HL-60/S4 (cell line): ENCODE data around the gene ABCG8.

Experiments
- in situ Hi-C: fragments of 300-500 bp; cut with MboI; formaldehyde crosslinking; loops from 2 replicates; pipeline ENCODE4 v1.14.3; 2022; ENCODE audit warnings: low sequenced_read_pairs

Gene ABCG8

DNA sequence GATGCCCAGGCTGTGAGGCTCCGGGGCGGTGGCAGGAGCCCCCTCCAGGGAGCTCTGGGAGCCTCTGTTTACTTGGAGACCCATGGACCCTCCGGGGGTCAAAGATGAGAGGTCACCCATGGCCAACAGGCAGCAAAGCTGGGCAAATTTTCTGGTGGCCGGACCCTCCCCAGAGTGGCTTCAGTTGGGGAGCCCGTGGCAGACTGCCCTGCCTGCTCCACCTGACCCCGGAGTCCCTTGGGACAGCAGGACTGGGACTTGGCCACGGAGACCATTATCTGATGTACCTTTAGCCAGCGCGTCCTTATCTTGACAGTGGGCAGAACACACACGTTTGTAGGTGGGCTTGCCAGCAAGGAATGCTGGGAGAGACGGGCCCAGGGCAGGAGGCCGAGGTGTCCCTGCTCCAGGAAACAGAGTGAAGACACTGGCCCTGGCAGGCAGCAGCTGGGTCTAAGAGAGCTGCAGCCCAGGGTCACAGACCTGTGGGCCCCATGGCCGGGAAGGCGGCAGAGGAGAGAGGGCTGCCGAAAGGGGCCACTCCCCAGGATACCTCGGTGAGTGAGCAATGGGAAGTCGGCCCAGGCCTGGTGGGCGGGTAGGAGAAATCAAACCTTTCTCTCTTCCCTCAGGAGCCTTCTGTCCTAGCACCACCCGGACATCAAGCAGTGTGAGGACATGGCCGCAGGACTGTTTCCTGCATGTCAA lies at the start of gene ABCG8, which contains the start of gene ABCG5:
Gene ABCG8, plus strand, starts transcription at position 412 of the 708 bp plus-strand sequence. Its CDS starts 83 bp downstream, at position 495.
Gene ABCG5, minus strand, starts transcription at position 280 of the 708 bp plus-strand sequence. Its CDS starts 160 bp downstream, at position 120.
- in situ Hi-C loops: no loop called here

DNA sequence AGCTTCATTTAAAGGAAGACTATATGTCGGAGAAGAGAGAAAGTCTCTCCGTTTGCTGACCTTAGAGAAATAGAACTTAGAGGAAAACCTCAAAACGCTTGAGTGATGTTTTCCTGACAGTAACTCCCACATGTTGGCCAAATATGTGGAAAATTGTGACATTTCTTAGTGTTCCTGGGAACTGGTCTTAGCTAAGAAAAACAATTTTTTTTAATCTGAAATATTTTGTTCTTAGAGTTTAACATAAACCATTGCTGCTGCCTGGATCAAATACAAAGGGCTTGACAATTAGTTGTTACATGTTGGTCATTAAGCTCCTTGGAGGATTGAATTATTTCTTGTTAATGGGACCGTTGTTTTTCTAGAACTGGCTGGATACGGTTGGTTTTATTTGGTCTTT lies 48.6 kb upstream of the ABCG8 start:
- in situ Hi-C loops: no loop called here

DNA sequence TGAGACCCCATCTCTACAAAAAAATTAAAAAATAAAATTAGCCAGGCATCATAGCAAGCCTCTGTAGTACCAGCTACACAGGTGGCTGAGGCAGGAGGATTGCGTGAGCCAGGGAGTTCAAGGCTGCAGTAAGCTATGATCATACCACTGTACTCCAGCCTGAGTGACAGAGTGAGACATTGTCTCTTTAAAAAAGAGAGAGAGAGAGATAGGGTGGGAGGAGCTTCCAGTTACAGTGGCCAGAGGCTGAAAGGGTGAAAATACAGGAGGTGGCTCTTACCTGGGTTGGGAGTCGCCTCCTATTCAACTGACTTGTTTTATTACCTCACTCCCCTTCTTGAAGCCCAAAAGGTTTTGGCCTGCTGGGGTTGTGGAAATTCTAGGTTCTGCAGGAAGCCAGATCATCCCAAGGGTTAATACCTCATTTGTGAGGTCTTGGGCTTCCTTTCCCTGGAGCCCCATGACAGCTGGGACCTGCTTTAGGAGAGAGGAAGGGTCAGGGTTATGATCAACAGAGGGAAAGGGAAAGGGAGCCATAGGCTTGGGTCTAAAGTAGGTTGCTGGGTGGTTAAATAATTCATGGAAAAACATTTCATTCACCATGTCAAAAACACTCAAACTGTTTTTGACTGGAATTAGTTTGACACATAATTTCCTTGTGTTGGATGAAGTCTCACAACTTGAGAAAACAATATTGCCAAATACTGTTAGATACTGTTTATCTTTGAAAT lies 47.6 kb upstream of the ABCG8 start:
- in situ Hi-C loops: no loop called here

DNA sequence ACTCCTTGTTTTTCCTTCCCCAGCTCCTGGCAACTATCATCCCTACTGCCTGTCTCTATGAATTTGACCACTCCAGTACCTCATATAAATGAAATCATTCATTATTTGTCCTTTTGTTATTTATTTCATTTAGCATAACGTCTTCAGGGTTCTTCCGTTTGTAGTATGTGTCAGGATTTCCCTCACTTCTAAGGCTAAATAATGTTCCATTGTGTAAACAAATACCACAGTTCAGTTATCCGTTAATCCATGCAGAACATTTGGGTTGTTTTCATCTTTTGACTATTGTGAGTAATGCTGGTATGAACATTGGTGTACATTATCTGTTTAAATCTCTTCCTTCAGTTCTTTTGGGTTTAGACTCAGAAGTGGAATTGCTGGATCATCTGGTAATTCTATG lies 46.1 kb upstream of the ABCG8 start:
- in situ Hi-C loops: no loop called here

DNA sequence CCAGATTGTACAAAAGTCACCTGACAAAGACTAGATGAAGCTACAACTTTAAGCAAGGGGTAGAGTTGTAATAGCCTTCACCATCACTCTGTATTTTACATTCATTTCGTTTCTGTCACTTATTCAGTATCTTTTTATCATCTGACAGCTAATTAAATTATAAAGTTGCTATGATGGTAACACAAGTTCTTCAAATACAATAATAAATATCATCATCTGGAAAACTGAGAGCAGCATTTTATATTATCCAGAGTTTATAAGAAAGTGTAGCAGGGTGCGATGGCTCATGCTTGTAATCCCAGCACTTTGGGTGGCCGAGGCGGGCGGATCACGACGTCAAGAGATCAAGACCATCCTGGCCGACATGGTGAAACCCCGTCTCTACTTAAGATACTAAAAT lies 43.8 kb upstream of the ABCG8 start:
- in situ Hi-C loops: no loop called here

DNA sequence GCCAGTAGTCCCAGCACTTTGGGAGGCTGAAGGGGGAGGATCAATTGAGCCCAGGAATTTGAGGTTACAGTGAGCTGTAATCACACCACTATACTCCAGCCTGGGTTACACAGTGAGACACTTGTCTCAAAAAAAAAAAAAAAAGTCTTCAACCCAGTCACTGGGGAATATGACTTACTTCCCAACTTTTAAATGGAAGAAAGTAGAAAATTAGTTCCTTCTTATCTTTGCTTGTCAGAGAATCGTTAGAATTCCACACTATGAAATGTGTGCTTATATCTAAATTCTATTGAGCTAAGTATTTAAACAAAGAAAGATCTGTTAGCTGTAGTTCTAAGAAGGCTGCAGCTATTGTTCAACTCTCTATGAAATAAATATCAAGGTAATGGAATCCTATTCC lies 42.6 kb upstream of the ABCG8 start:
- in situ Hi-C loops: no loop called here

DNA sequence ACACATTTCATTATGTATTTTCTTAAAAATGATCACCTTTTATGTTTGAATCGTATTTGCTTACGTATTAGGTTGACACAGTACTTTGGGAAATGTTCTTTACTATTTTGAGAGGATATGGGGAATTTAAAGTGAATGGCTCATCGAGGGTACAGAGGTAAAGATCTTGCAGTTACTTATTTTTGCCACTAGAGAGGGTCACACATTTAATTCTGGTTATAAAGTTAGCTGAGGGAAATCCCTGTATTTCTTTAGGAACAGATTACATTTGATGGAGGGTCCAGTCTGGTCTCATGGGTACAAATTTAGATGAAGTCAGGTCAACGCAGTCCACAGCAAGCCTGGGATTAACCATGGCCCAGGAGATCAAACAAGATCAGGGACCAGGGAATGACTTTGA lies 40.5 kb upstream of the ABCG8 start:
- in situ Hi-C loops: no loop called here

DNA sequence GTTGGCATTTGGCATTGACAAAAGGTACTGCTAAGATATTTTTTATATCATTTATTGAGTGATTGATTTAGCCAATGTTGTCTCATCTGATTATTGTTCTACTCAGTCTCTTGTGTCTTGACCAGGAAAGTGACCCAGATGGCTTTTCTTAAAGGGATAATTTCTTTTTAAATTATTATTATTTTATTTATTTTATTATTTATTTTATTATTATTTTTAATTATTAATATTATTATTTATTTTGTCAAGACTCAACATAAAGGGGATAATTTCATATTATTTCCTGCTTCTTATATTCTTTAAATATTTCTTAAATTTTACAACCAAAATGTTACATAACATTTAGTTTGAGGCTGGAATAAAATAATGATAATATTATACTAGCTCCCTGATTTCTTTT lies 37.9 kb upstream of the ABCG8 start:
- in situ Hi-C loops: no loop called here

DNA sequence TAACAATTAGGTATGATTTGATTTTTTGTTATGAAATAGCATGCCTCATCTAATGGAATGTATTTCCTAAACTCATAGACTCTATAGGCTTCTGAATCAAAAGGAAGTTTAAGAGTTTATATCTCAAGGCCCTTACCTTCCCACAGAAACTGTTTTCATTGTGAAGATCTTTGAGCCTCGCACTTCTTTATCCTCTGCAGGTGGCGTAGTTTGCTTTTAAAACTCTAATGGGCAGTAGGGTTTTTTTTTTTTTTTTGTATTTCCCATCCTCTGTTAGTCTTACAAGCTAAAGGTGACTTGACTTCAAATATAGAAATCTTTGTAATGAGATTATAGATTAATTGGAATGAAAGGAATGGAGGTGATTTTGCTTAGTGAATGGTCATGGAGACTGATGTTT lies 36.6 kb upstream of the ABCG8 start:
- in situ Hi-C loops: no loop called here

DNA sequence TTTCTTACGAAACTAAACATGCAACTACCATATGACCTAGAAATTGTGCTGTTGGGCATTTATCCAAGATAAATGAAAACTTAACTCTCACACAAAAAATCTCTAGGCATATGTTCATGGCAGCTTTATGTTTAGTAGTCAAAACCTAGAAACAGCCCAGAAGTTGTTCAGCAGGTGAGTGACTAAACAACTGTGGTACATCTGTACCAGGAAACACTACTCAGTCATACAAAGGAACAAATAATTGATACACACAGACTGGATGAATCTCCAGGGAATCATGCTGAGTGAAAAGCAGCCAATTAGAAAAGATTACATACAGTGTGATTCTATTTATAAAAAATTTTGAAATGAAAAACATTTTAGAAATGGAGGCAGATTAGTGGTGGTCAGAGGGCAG lies 35.7 kb upstream of the ABCG8 start:
- in situ Hi-C loops: no loop called here

DNA sequence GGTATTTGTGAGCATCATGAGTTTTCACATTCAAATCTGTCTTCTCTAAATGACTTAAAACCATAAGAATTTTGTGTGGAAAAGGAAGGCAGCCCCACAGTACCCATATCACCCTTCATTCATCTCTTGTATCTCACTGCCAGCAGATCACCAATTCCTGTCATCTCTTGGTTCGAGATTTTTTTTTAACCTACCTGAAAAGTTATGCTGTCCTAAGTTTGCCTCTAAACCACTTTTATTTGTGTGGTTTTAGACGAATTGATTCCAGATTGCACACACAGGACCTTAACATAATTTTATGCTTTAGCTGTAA lies 32.1 kb upstream of the ABCG8 start:
- in situ Hi-C loops: no loop called here

DNA sequence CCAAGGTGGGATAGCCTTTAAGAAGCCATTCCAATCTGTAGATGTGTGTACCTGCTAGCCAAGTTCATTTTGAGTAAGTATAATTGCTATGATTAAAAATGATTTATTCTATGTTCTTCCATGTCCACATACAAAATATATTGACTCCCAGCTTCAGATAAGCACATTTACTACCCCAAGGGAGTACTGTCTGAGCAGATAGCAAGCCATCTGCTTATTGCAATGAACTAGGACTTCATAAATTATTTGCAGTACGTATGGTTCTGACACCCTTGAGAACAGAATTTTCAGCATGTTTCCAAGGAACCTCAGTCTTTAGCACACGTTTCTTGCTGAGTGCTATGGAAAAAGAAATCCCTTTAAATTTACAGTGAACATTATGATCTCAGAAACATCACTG lies 28.3 kb upstream of the ABCG8 start:
- in situ Hi-C loops: no loop called here

DNA sequence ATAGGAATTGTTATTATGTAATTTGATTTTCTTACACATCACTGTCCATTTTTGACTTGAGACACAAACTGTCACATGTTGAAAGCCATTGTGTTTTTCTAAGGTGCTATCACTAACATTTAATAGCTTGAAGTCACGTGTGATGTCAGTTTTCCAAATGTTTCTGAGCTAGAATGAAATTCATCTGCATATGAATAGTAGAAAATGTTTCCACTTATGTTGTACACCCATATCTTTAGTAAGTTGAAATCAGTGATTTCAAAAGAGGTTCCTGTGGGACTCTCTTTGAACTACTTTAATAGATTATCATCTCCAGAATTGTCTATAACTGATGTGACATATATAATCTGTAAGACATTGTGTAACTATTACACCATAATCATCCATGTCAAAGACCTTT lies 27.9 kb upstream of the ABCG8 start:
- in situ Hi-C loops: no loop called here

DNA sequence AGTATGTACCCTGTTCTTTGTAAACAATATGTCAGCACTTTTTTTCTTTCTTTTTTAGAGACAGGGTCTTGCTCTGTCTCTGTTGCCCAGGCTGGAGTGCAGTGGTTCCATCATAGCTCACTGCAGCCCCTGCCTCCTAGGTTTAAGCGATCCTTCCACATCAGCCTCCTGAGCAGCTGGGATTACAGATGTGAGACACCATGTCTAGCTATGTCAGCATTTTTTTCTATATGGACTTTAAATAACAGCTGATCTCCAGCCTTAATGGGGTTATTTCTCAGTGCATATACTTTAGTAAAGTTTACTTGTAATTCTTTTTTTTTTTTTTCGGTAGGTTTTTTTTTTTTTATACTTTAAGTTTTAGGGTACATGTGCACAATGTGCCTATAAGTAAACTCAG lies 26.8 kb upstream of the ABCG8 start:
- in situ Hi-C loops: no loop called here

DNA sequence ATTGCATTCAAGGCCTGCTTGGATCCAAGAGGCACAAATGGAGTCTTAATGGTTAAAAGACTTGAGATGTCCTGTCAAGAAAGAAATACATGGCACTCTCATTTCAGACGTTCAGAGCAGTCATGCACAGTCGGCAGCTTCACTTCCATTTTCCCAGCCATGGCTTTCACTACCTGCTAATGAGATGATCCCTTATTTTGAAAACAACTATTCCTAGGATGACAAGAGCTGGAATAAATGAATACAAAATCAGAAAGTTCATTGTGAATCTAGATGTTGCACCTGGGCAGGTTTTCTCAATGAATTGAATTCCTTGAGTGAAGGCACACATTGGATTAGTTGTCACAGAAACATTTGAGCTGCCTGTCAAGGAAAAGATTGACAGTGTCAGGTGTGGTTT lies 25.8 kb upstream of the ABCG8 start:
- in situ Hi-C loops: no loop called here

DNA sequence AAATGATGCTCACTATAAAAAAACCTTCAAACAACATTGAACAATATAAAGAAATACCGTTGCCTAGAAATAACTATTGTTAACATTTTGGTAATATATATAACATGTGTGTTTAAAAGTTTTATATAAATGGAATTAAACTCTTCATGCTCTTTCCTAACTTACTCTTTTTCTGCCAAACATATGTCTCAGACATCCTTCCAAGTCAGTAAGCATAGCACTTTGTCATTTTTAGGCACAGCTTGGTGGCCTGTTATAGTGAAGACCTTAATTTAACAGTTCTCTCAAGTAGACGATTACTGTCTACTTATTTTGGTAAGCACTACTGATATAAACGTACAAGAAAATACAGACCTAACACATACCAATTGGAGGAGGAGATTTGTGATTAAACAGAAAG lies 24.1 kb upstream of the ABCG8 start:
- in situ Hi-C loops: no loop called here

DNA sequence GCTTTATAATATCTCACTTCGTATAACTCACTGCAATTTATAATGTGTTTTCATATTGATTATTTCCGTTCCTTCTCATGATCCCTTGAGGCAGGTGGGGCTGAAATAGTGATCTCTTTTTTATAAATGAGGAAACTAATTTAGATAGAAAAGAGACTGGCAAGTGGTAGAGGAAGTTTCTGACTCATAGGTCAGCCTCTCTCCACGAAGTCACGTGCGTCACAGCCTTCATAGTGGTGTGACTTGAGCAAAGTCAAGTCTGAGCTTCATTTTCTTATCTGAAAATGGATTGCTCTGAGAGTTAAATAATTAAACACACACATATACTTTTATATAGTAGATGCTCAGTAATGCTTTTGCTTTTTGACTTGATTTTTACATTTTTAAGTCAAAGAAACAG lies 20.0 kb upstream of the ABCG8 start:
- in situ Hi-C loops: no loop called here

DNA sequence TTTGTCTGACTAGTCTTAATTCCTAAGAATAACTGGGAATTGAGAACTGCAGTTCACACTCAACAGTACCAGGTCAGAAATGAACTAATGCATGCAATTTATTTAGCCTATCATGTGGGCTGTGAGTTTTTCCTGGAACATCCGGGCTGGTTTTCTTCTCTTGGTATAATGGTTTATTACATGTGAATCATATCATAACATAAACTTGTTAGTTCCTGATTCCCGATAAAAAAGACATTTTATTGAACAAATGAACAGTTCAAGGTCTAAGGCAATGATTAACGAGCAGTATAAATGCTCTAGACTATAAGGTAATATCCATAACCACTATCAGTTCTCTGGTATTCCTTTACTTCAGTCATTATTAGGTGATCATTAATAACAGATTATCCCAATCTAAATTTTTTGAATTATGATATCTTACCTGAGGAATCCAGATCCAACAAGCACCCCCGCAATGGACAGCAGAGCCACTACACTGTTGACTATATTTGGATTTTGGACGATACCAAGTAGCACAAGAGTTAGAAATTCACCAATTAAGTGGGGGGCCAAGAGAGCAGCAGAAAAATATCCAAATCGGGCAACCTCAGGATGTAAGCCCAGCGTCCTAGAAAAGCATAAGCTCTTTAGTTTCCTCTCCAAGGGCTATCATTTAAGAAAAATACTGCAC lies 19.1 kb upstream of the ABCG8 start:
- in situ Hi-C loops: no loop called here

DNA sequence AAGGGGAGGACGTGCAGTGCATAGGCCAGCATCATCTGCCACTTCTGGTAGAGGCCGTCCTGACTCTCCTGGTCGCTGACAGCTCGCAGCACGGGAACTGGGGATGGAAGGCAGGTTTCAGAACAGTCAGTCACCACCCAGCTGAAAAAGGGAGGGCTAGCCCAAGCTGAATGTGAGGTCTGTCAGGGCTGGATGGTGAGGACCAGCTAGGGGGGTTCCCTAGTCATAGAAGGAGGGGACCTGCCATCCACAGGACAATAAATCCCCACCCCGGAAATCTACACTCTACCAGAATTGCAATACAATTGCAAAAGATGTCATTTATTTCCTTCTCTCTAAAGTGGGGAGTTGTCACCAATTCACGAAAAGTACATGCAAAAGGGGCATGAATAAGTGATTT lies 15.9 kb upstream of the ABCG8 start:
- in situ Hi-C loops: no loop called here

DNA sequence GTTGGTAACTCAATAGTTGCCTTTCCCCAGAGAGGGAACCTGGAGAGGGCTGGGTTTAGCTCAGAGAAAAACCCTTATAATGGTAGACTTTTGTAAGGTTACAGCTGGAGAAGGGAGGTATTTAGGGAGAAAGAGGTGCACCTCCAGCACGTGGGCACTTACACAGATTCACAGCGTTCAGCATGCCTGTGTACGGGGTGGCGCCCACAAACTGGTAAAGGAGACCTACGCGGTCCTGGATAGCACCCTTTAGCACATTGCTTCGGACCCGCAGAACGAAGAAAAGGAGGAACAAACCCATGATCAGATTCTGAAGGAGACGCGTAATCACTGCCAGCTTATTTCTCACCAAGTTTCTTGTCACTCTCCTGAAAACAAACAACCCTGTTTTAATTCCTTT lies 15.0 kb upstream of the ABCG8 start:
- in situ Hi-C loops: no loop called here

DNA sequence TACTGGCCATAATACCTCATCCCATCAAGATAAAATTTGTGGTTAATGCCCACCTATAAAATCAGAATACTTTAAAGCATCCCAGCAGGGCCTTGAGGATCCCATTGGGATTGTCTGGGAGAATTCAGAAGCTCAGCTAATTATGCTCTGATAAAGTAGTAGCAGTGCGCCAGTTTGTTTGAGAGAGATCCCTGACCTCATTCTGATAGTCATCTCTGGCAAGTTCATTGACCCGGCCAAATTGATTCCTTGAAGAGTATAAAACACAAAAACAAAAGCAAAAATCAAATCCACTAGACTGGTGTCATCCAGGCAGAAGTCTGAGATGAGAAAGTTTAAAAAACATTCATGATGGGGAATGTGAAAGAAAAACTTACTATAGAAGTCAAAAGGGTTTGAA lies 14.3 kb upstream of the ABCG8 start:
- in situ Hi-C loops: no loop called here

DNA sequence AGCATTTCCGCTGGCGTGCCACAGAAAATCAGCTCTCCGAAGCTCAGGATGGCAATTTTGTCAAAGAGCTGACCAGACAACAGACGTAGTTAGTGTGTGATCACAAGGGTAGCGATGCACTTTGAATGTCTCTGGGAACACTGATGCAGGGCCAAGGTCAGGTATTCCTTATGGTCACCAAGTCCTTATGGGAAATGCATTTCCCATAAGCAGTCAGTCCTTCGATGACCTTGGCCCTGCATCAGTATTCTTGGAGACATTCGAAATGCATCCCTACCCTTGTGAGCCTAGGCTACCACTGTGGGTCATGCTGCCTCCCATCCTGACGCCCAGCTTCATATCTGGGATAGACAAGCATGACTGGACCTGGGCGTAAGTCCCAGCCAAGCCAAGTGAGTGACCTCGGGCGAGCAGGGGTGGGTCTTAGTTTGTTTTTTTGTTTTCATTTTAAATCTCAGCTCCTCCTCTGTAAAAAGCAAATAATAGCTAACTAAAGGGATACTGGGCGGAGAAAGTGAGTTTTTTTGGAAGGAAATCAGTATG lies 13.7 kb upstream of the ABCG8 start:
- in situ Hi-C loops: no loop called here
